Measurements from ENCODE around the gene PSEN1. TPM values are rescaled to one million over a fixed set of nuclear protein-coding genes. Genes with fewer than 3 reads are reported as not detected.

PSEN1 gene
- total RNA-seq, 4 donors from 2014 or later = 46.5 to 90.9 (median 62.0) TPM

DNA sequence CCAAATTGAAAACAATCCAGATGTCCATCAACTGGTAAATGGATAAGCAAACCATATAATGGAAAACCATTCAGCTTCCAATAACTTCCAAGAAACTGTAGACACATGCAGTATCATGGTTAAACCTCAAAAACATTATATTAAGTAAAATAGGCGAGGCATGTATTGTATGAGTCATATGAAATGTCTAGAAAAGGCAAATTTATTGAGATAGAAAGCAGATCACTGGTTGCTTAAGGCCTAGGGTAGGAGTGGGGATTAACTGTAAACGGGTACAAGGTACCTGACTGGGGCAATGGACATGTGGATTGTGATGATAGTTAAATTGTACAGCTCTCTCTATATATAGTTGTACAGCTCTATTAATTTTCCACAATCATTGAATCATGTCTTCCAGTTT is 79.7 kb downstream of the PSEN1 start:
- no peak for TF ChIP-seq POLR2AphosphoS5 (IDR thresholded peaks at IDR 0.05)
- TF ChIP-seq EP300 (IDR thresholded peaks at IDR 0.05) = no peak
- TF ChIP-seq POLR2A (IDR thresholded peaks at IDR 0.05) = no peak
- TF ChIP-seq CTCF (IDR thresholded peaks at IDR 0.05) = no peak
- no peaks in the 10 kb centered on the region for H3K27me3 ChIP-seq
- H3K9me3 ChIP-seq = no peaks in the 10 kb centered on the region
- no peak overlapping the region for H3K27ac ChIP-seq
- peaks cover 85% of the 10 kb centered on the region for H3K36me3 ChIP-seq
- no peak for DNase-seq (ENCODE audit: low spot score in 2 of 2)
- H3K4me1 ChIP-seq = no peaks in the 10 kb centered on the region
- WGBS = 79% methylated on average over 2 of the region's 2 CpGs
- no peak overlapping the region for H3K4me3 ChIP-seq

DNA sequence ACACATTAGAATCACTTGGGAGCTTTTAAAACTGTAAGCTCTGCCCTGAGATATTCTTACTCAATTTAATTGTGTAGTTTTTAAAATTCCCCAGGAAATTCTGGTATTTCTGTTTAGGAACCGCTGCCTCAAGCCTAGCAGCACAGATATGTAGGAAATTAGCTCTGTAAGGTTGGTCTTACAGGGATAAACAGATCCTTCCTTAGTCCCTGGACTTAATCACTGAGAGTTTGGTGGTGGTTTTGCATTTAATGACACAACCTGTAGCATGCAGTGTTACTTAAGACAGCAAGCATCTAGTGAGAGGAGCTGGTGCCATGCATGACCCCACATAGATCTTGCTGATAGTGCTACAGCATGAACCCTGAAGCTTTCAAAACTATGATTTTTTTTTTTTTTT is 81.1 kb downstream of the PSEN1 start:
- 95% methylated on average over 1 of the region's 1 CpG for WGBS
- H3K36me3 ChIP-seq = peaks cover 72% of the 10 kb centered on the region

GRCh38 chr14:73220061-73220460 is 83.8 kb downstream of the PSEN1 start:
- Histone ChIP-seq H3K27me3 (no peaks in the 10 kb centered on the region), H3K4me1 (peaks cover 7% of the 10 kb centered on the region), H3K27ac (no peak overlapping the region), H3K9me3 (no peaks in the 10 kb centered on the region), H3K36me3 (peaks cover 52% of the 10 kb centered on the region), H3K4me3 (no peak overlapping the region)
- TF ChIP-seq POLR2A (IDR thresholded peaks at IDR 0.05) (no peak), POLR2AphosphoS5 (IDR thresholded peaks at IDR 0.05) (no peak), CTCF (IDR thresholded peaks at IDR 0.05) (no peak), EP300 (IDR thresholded peaks at IDR 0.05) (no peak)
- DNase-seq (ENCODE audit: low spot score in 2 of 2) = no peak
- WGBS = 80% methylated on average over 4 of the region's 4 CpGs

More for the DNA sequence above, 81.1 kb downstream of the PSEN1 start:
- Histone ChIP-seq H3K9me3 (no peaks in the 10 kb centered on the region), H3K27me3 (no peaks in the 10 kb centered on the region), H3K4me3 (no peak overlapping the region), H3K27ac (no peak overlapping the region), H3K4me1 (peaks cover 2% of the 10 kb centered on the region)
- DNase-seq (ENCODE audit: low spot score in 2 of 2) = no peak
- TF ChIP-seq EP300 (IDR thresholded peaks at IDR 0.05) = no peak
- TF ChIP-seq POLR2A (IDR thresholded peaks at IDR 0.05) = no peak
- no peak for TF ChIP-seq CTCF (IDR thresholded peaks at IDR 0.05)
- TF ChIP-seq POLR2AphosphoS5 (IDR thresholded peaks at IDR 0.05) = no peak

- H3K27ac ChIP-seq = no peak overlapping the region
- TF ChIP-seq CTCF (IDR thresholded peaks at IDR 0.05) = no peak
- no peak for TF ChIP-seq POLR2A (IDR thresholded peaks at IDR 0.05)
- TF ChIP-seq EP300 (IDR thresholded peaks at IDR 0.05) = no peak
- TF ChIP-seq POLR2AphosphoS5 (IDR thresholded peaks at IDR 0.05) = no peak
- no peak overlapping the region for H3K4me3 ChIP-seq
- no peaks in the 10 kb centered on the region for H3K9me3 ChIP-seq
- H3K27me3 ChIP-seq = no peaks in the 10 kb centered on the region
- WGBS = 94% methylated on average over 5 of the region's 5 CpGs
- no peak for DNase-seq (ENCODE audit: low spot score in 2 of 2)
- H3K4me1 ChIP-seq = peaks cover 7% of the 10 kb centered on the region
- H3K36me3 ChIP-seq = peaks cover 49% of the 10 kb centered on the region
Measured at GRCh38 chr14:73220634-73221033, 84.3 kb downstream of the PSEN1 start.

- Histone ChIP-seq H3K27me3 (no peaks in the 10 kb centered on the region), H3K36me3 (peaks cover 38% of the 10 kb centered on the region), H3K4me3 (no peak overlapping the region), H3K9me3 (no peaks in the 10 kb centered on the region), H3K4me1 (peaks cover 10% of the 10 kb centered on the region), H3K27ac (no peak overlapping the region)
- TF ChIP-seq POLR2AphosphoS5 (IDR thresholded peaks at IDR 0.05) (no peak), EP300 (IDR thresholded peaks at IDR 0.05) (no peak), POLR2A (IDR thresholded peaks at IDR 0.05) (no peak)
- no peak for DNase-seq (ENCODE audit: low spot score in 2 of 2)
- WGBS = 64% methylated on average over 2 of the region's 2 CpGs
Measured at GRCh38 chr14:73221945-73222344, 85.6 kb downstream of the PSEN1 start.

DNA sequence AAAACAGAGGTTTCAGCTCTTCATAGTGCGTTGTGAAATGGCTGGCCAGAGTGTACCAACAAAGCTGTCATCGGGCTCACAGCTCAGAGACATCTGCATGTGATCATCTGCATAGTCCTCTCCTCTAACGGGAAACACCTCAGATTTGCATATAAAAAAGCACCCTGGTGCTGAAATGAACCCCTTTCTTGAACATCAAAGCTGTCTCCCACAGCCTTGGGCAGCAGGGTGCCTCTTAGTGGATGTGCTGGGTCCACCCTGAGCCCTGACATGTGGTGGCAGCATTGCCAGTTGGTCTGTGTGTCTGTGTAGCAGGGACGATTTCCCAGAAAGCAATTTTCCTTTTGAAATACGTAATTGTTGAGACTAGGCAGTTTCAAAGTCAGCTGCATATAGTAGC is 86.7 kb downstream of the PSEN1 start:
- peak in 1 of 2 donors; percentile 80 for DNase-seq (ENCODE audit: low spot score in 2 of 2)
- Histone ChIP-seq H3K4me3 (no peak overlapping the region), H3K4me1 (peaks cover 15% of the 10 kb centered on the region), H3K36me3 (peaks cover 27% of the 10 kb centered on the region), H3K27me3 (no peaks in the 10 kb centered on the region), H3K27ac (peak overlapping the region; percentile 63), H3K9me3 (no peaks in the 10 kb centered on the region)
- WGBS = 47% methylated on average over 5 of the region's 5 CpGs
- no peak for TF ChIP-seq EP300 (IDR thresholded peaks at IDR 0.05)

Measured in suprapubic skin (tissue), 4 donors.